Measurements from ENCODE around the gene DNAJC15.

DNA sequence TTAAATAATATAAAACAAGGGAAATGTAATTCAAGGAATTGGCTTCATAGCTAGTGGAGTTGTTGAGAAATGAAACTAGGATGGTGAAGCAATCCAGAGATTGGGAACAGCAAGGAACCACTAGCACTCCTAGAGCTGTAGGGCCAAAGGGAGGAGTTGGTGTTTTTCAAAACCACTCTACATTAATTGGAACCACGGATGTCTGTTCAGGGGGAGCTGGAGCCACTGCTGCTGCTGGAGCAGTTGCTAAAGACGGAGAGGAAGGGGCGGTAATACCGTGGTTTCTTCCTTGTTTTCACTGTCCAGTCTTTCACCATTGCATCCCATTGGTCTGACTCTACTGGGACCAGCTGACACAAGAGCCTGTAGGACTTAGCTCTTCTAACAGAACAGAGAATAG, 8.5 kb downstream of the DNAJC15 start:
- TF ChIP-seq, protein P1, sequence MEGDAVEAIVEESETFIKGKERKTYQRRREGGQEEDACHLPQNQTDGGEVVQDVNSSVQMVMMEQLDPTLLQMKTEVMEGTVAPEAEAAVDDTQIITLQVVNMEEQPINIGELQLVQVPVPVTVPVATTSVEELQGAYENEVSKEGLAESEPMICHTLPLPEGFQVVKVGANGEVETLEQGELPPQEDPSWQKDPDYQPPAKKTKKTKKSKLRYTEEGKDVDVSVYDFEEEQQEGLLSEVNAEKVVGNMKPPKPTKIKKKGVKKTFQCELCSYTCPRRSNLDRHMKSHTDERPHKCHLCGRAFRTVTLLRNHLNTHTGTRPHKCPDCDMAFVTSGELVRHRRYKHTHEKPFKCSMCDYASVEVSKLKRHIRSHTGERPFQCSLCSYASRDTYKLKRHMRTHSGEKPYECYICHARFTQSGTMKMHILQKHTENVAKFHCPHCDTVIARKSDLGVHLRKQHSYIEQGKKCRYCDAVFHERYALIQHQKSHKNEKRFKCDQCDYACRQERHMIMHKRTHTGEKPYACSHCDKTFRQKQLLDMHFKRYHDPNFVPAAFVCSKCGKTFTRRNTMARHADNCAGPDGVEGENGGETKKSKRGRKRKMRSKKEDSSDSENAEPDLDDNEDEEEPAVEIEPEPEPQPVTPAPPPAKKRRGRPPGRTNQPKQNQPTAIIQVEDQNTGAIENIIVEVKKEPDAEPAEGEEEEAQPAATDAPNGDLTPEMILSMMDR (IDR thresholded peaks at IDR 0.05): no peak
- TF ChIP-seq POLR2A (IDR thresholded peaks at IDR 0.05): no peak
- no peak for TF ChIP-seq POLR2AphosphoS5 (IDR thresholded peaks at IDR 0.05)
